ENCODE measurements around the gene MAML3.

The MAML3 gene

GRCh38 chr4:139905489-139905888 lies 248.5 kb downstream of the MAML3 start:
- ATAC-seq (replicated peaks) (no peak), DNase-seq (no peak)
- H3K36me3 Mint-ChIP-seq (ENCODE audit: insufficient read depth): no peaks in the 10 kb centered on the region
- H3K27me3 Mint-ChIP-seq: peaks cover 4 to 15% of the 10 kb centered on the region in 2 donors
- no peaks in the 10 kb centered on the region for H3K9me3 Mint-ChIP-seq
- no peak overlapping the region for H3K27ac Mint-ChIP-seq
- H3K4me3 Mint-ChIP-seq: no peak overlapping the region
- H3K4me1 Mint-ChIP-seq (ENCODE audit: low read depth in 2 of 2): no peaks in the 10 kb centered on the region

GRCh38 chr4:139904406-139904805 lies 249.6 kb downstream of the MAML3 start:
- no peaks in the 10 kb centered on the region for H3K9me3 Mint-ChIP-seq
- DNase-seq (no peak), ATAC-seq (replicated peaks) (no peak)
- H3K4me1 Mint-ChIP-seq (ENCODE audit: low read depth in 2 of 2): no peaks in the 10 kb centered on the region
- peaks cover 4 to 15% of the 10 kb centered on the region in 2 donors for H3K27me3 Mint-ChIP-seq
- H3K27ac Mint-ChIP-seq: no peak overlapping the region
- H3K36me3 Mint-ChIP-seq (ENCODE audit: insufficient read depth): no peaks in the 10 kb centered on the region
- no peak overlapping the region for H3K4me3 Mint-ChIP-seq

- Mint-ChIP-seq H3K36me3 (ENCODE audit: insufficient read depth) (no peaks in the 10 kb centered on the region), H3K27me3 (peaks cover 4 to 15% of the 10 kb centered on the region in 2 donors), H3K4me3 (no peak overlapping the region), H3K4me1 (ENCODE audit: low read depth in 2 of 2) (no peaks in the 10 kb centered on the region), H3K9me3 (no peaks in the 10 kb centered on the region), H3K27ac (no peak overlapping the region)
- ATAC-seq (replicated peaks) (no peak), DNase-seq (no peak)
These were observed 250.1 kb downstream of the MAML3 start for GRCh38 chr4:139903845-139904244.

GRCh38 chr4:139902321-139903320 lies 251.4 kb downstream of the MAML3 start:
- peaks cover 3% of the 10 kb centered on the region in 2 donors for H3K4me1 Mint-ChIP-seq (ENCODE audit: low read depth in 2 of 2)
- H3K9me3 Mint-ChIP-seq: no peaks in the 10 kb centered on the region
- H3K36me3 Mint-ChIP-seq (ENCODE audit: insufficient read depth): no peaks in the 10 kb centered on the region
- peaks cover 4 to 15% of the 10 kb centered on the region in 2 donors for H3K27me3 Mint-ChIP-seq
- H3K27ac Mint-ChIP-seq: no peak overlapping the region
- ATAC-seq (replicated peaks) (no peak), DNase-seq (no peak)
- no peak overlapping the region for H3K4me3 Mint-ChIP-seq

GRCh38 chr4:139901531-139902320 lies 252.3 kb downstream of the MAML3 start:
- H3K9me3 Mint-ChIP-seq: no peaks in the 10 kb centered on the region
- no peak overlapping the region for H3K27ac Mint-ChIP-seq
- DNase-seq: no peak

GRCh38 chr4:139900964-139901376 lies 253.0 kb downstream of the MAML3 start:
- DNase-seq: no peak
- peaks cover 4 to 15% of the 10 kb centered on the region in 2 donors for H3K27me3 Mint-ChIP-seq
- no peak overlapping the region for H3K27ac Mint-ChIP-seq

More at GRCh38 chr4:139901531-139902320, 252.3 kb downstream of the MAML3 start:
- H3K27me3 Mint-ChIP-seq: peaks cover 4 to 15% of the 10 kb centered on the region in 2 donors
- H3K4me1 Mint-ChIP-seq (ENCODE audit: low read depth in 2 of 2): peaks cover 3% of the 10 kb centered on the region in 2 donors
- no peak for ATAC-seq (replicated peaks)
- H3K36me3 Mint-ChIP-seq (ENCODE audit: insufficient read depth): no peaks in the 10 kb centered on the region
- no peak overlapping the region for H3K4me3 Mint-ChIP-seq

GRCh38 chr4:139899346-139899745 lies 254.6 kb downstream of the MAML3 start:
- no peaks in the 10 kb centered on the region for H3K36me3 Mint-ChIP-seq (ENCODE audit: insufficient read depth)
- no peak overlapping the region for H3K27ac Mint-ChIP-seq
- no peak overlapping the region for H3K4me3 Mint-ChIP-seq
- no peak for DNase-seq
- peaks cover 4 to 15% of the 10 kb centered on the region in 2 donors for H3K27me3 Mint-ChIP-seq
- H3K9me3 Mint-ChIP-seq: no peaks in the 10 kb centered on the region
- ATAC-seq (replicated peaks): no peak
- H3K4me1 Mint-ChIP-seq (ENCODE audit: low read depth in 2 of 2): peaks cover 3% of the 10 kb centered on the region in 2 donors

More at GRCh38 chr4:139900964-139901376, 253.0 kb downstream of the MAML3 start:
- no peaks in the 10 kb centered on the region for H3K9me3 Mint-ChIP-seq
- H3K36me3 Mint-ChIP-seq (ENCODE audit: insufficient read depth): no peaks in the 10 kb centered on the region
- no peak overlapping the region for H3K4me3 Mint-ChIP-seq
- peaks cover 3% of the 10 kb centered on the region in 2 donors for H3K4me1 Mint-ChIP-seq (ENCODE audit: low read depth in 2 of 2)
- ATAC-seq (replicated peaks): no peak

- no peak for DNase-seq
- H3K4me1 Mint-ChIP-seq (ENCODE audit: low read depth in 2 of 2): peaks cover 3% of the 10 kb centered on the region in 2 donors
- peaks cover 4 to 15% of the 10 kb centered on the region in 2 donors for H3K27me3 Mint-ChIP-seq
- no peaks in the 10 kb centered on the region for H3K9me3 Mint-ChIP-seq
- H3K27ac Mint-ChIP-seq: no peak overlapping the region
- no peaks in the 10 kb centered on the region for H3K36me3 Mint-ChIP-seq (ENCODE audit: insufficient read depth)
- ATAC-seq (replicated peaks): no peak
- H3K4me3 Mint-ChIP-seq: peak overlapping the region; percentile 17 to 26
These were observed 255.7 kb downstream of the MAML3 start for GRCh38 chr4:139898293-139898692.

GRCh38 chr4:139896091-139896604 lies 257.8 kb downstream of the MAML3 start:
- ATAC-seq (replicated peaks) (no peak), DNase-seq (no peak)
- Mint-ChIP-seq H3K4me3 (no peak overlapping the region), H3K4me1 (ENCODE audit: low read depth in 2 of 2) (peaks cover 3% of the 10 kb centered on the region in 2 donors), H3K27ac (no peak overlapping the region), H3K9me3 (no peaks in the 10 kb centered on the region), H3K27me3 (no peaks in the 10 kb centered on the region), H3K36me3 (ENCODE audit: insufficient read depth) (no peaks in the 10 kb centered on the region)

GRCh38 chr4:139893801-139894200 lies 260.2 kb downstream of the MAML3 start:
- Mint-ChIP-seq H3K4me1 (ENCODE audit: low read depth in 2 of 2) (peaks cover 3% of the 10 kb centered on the region in 2 donors), H3K27ac (no peak overlapping the region), H3K4me3 (no peak overlapping the region), H3K9me3 (no peaks in the 10 kb centered on the region), H3K36me3 (ENCODE audit: insufficient read depth) (no peaks in the 10 kb centered on the region), H3K27me3 (peaks cover 0 to 7% of the 10 kb centered on the region in 2 donors)
- no peak for DNase-seq
- ATAC-seq (replicated peaks): no peak

- Mint-ChIP-seq H3K4me3 (no peak overlapping the region), H3K27ac (no peak overlapping the region), H3K4me1 (ENCODE audit: low read depth in 2 of 2) (no peaks in the 10 kb centered on the region), H3K36me3 (ENCODE audit: insufficient read depth) (no peaks in the 10 kb centered on the region), H3K27me3 (peaks cover 0 to 7% of the 10 kb centered on the region in 2 donors), H3K9me3 (no peaks in the 10 kb centered on the region)
- DNase-seq (no peak), ATAC-seq (replicated peaks) (no peak)
These were observed 260.8 kb downstream of the MAML3 start for GRCh38 chr4:139892973-139893736.

GRCh38 chr4:139890816-139891215 lies 263.2 kb downstream of the MAML3 start:
- H3K4me1 Mint-ChIP-seq (ENCODE audit: low read depth in 2 of 2): no peaks in the 10 kb centered on the region
- H3K36me3 Mint-ChIP-seq (ENCODE audit: insufficient read depth): no peaks in the 10 kb centered on the region
- no peak overlapping the region for H3K27ac Mint-ChIP-seq
- peaks cover 0 to 7% of the 10 kb centered on the region in 2 donors for H3K27me3 Mint-ChIP-seq
- no peak overlapping the region for H3K4me3 Mint-ChIP-seq
- H3K9me3 Mint-ChIP-seq: no peaks in the 10 kb centered on the region
- ATAC-seq (replicated peaks) (no peak), DNase-seq (no peak)

- H3K27ac Mint-ChIP-seq: no peak overlapping the region
- H3K27me3 Mint-ChIP-seq: peaks cover 0 to 7% of the 10 kb centered on the region in 2 donors
- no peaks in the 10 kb centered on the region for H3K9me3 Mint-ChIP-seq
- H3K36me3 Mint-ChIP-seq (ENCODE audit: insufficient read depth): no peaks in the 10 kb centered on the region
- no peak for ATAC-seq (replicated peaks)
- no peaks in the 10 kb centered on the region for H3K4me1 Mint-ChIP-seq (ENCODE audit: low read depth in 2 of 2)
- DNase-seq: no peak
- H3K4me3 Mint-ChIP-seq: no peak overlapping the region
These were observed 264.1 kb downstream of the MAML3 start for GRCh38 chr4:139889901-139890300.
